ENCODE measurements around the gene CCDC85C.

Gene CCDC85C

GRCh38 chr14:99467336-99468078 is 136.5 kb downstream of the CCDC85C start:
- DNase-seq = no peak

DNA sequence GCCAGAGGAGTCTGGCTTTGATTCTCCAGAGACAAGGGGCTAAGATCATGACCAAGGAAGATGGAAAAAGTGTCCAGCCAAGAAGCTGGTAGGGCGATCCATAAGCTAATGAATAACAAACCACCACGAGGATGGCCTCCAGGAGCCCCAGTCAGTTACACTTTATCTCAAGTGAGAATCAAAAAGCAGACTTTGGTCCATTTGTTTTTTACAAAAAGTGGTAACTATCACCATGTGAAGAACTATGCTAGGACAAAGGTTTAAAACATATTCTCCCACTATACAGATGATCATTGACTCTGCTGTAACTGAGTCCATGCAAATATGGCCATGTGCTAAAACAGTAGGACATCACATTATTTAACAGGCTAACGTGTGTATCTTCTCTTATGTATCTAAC is 137.2 kb downstream of the CCDC85C start:
- no peak for DNase-seq

- DNase-seq = no peak
Measured at GRCh38 chr14:99465288-99465687, 138.7 kb downstream of the CCDC85C start.

DNA sequence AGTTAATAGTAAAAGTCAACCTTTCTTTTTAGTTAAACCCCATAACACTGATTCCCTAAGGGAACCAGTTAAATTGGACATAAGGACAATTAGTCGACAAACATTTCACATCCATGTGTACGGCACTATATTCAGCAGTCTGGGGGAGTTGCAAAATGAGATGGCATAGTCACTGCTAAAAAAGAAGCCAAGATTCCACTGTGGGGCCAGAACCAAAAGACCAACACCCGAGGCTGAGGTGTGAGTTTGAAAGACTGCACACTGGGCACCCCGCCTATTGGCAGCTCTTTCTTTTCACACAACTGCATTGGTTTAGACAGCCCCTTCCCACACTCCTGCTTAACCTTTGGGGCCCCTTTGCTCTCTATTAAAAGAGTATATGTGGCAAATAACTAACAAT is 140.0 kb downstream of the CCDC85C start:
- no peak for DNase-seq

DNA sequence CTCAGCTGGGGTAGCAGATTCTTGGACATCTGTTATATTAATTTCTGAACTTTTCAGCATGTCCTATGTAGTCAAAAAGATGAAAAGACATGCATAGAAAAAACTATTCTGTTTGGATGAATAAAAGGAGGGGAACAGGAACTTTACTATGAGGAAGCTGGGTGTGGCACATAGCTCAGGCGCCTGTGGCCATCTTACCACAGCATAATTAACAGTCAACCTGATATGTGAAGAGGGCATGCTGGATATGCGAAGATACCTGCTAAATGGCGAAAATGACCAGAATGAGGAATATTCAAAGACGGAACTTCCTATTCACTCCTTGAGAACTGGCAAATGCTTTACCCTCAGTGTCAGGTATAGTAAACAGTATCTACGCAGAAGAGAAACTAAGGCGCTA is 141.8 kb downstream of the CCDC85C start:
- DNase-seq = no peak

GRCh38 chr14:99461411-99462085 is 142.5 kb downstream of the CCDC85C start:
- no peak for DNase-seq

DNA sequence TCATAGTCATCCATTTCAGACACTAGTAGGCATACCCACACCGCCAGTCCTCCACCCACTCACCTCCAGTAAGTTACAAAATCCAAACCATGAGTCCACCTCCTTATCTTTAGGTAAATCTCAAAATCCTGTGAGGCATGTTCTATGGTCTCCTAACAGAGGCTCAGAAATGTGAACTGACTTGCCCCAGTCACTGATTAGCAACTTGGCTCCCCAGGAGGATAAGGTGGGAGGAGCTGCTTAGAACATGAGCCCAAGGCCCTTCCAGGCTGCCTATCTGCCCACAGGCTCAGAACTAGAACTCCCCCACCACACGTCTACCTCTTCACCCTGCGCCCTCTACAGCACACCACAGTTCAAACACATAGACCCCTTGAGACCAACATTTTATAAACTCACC is 143.2 kb downstream of the CCDC85C start:
- no peak for DNase-seq

DNA sequence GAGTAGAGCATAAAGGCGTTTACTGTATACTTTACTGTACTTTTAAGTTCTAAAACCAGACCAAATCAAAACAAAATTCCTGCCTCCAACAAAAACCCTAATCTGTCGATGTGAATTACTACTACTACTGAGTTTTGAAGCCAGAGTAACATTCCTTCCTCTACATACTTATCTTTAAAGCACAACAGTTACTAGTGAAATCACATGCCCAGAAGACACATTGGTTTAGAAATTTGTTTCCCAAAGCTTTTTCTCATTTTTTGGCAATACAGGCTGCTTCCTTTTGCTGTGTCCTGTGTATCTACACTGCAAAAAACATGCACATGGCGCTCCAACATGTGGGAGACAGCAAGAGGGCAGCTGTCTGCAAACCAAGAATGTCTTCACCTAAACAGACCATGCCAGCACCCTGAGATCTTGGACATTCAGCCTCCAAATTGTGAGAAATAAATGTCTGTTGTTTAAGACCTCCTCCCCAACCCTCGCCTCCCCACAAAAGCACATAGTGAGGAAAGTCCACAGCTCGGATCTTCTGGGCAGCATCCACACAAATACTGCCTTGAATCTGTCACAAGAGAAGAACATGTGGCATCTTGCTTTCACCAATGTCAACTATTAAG is 144.4 kb downstream of the CCDC85C start:
- DNase-seq = no peak

- DNase-seq = no peak
Measured at GRCh38 chr14:99454246-99454645, 149.8 kb downstream of the CCDC85C start.

- DNase-seq = no peak
Measured at GRCh38 chr14:99452968-99453367, 151.0 kb downstream of the CCDC85C start.

- DNase-seq = no peak
Measured at GRCh38 chr14:99451234-99451633, 152.8 kb downstream of the CCDC85C start.

DNA sequence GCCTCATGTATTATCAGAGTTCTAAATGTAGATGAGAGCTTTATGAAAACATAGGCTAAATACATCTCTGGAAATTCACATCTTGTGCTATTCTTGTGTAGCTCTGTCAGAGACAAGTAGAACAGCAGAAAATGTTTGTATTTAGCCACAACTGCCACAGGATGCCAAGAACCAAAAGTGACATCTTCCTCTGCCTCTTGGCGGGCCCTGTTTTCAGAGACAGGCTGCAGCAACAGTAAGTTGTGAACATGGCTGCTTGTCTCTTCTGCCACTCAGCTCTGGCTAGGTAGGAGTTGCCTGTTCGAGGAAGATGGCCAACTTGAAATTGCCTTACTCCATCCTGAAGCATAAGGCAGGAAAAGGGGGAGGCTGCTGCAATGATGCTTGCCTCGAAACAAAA is 153.7 kb downstream of the CCDC85C start:
- DNase-seq = no peak

Measured in CD4-positive, alpha-beta T cell treated with Interleukin-12 subunit alpha and Interleukin-12 subunit beta, for 1 hour (primary cell).